ENCODE results near the gene ABCC9.

ABCC9 gene

DNA sequence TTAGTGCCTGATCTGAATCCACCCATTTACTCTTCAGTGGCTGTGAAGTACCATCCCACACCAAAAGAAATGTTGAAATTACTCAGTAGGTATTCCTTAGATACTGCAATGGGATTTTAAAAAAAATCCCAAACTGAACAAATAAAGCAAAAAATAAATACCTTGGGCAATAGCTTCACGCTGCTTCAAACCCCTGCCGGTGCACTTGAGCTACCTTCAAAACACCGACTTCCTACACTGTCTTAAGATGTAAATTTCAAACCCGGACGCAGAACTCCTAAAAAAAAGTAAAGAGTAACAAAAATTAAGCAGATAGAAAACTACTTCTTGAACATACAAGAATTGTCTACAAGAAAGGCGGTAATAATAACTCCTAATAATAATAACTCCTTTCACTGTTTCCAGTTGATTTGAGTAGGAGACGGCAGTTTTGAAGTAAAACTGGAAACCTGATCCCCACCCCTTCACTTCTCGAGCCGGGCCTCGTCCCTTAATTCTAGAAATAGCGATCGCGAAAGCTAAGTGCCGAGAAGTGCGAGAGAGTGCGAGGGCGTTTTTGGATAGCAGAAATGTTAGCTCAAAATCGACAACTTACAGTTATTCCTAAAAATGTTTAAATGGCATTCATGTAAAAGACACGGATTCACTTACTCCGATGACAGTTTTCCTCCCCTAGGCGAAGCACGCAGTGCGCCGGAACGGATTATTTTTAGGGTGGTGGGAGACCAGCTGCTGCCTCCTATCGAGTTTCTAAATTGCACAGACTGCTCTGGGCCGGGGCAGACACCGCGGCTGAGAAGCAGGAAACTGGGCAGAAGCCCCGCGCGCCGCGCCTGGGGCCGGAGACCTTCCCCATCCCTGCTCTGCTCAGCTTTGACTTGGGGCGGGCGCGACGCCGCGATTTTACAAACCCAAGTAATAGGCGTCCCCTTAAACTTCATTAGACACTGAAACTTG, at the start of gene ABCC9:
TSS of gene ABCC9 (minus strand) at position 878 of the 957 bp plus-strand sequence. CDS start 4,752 bp downstream, outside the sequence.
- peaks cover 8% of the 10 kb centered on the region for H3K4me1 Mint-ChIP-seq (ENCODE audit: low read depth)
- H3K27me3 Mint-ChIP-seq (ENCODE audit: low read depth): peaks cover 55% of the 10 kb centered on the region
- no peak for DNase-seq (ENCODE audit: low spot score)
- H3K27ac Mint-ChIP-seq: no peak within 1 kb of the TSS
- H3K4me3 Mint-ChIP-seq: peak within 1 kb of the TSS; percentile 65
- no peaks in the 10 kb centered on the region for H3K36me3 Mint-ChIP-seq (ENCODE audit: low read depth)
- no peaks in the 10 kb centered on the region for H3K9me3 Mint-ChIP-seq

DNA sequence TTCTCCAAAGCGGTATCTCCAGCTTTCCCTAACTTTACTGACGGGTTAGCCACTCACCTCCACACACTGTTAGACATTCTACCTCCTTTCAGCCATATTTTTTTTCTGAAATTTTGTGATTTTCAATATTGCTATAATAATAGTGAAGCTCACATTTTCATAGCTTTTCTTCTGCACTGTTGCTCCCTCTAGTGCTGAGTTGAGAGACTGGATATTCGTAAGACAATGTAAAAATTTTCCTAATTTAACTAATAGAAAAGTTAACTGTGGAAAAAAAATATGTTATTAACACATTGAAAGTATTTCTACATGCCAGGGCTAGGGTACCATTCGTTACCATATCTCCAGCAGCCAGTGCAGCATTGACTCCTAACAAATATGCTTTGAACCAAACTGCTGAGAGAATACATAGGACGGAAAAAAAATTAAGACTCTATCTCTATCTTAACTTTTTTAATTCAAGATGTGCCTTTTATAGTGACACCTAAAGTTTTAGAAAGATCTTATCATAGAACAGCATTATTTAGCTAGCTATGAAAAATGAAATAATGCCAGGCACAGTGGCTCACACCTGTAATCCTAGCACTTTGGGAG, 48.7 kb upstream of the ABCC9 start:
- H3K4me3 Mint-ChIP-seq: no peak overlapping the region
- peaks cover 5% of the 10 kb centered on the region for H3K4me1 Mint-ChIP-seq (ENCODE audit: low read depth)
- H3K36me3 Mint-ChIP-seq (ENCODE audit: low read depth): no peaks in the 10 kb centered on the region
- H3K27ac Mint-ChIP-seq: no peak overlapping the region
- H3K9me3 Mint-ChIP-seq: no peaks in the 10 kb centered on the region
- peaks cover 2% of the 10 kb centered on the region for H3K27me3 Mint-ChIP-seq (ENCODE audit: low read depth)
- DNase-seq (ENCODE audit: low spot score): no peak

DNA sequence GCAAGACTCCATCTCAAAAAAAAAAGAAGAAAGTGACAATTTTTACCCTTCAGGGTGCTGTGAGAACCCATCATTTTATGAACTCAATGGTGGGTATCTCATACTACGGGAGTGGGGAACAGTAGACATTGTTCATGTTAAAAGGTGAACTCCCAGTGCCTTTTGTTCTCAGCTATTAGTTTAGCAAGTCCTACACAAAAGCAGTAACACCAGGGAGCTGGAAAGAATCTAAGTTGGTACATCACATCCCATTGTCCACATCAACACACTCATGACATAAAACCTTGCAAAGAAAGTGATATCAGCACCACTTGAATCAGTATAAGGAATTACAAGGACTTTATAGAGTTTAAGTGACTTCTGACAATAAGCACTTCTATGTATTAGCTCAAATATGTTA, 47.4 kb upstream of the ABCC9 start:
- H3K36me3 Mint-ChIP-seq (ENCODE audit: low read depth): no peaks in the 10 kb centered on the region
- no peak overlapping the region for H3K27ac Mint-ChIP-seq
- H3K9me3 Mint-ChIP-seq: no peaks in the 10 kb centered on the region
- peaks cover 2% of the 10 kb centered on the region for H3K27me3 Mint-ChIP-seq (ENCODE audit: low read depth)
- no peak for DNase-seq (ENCODE audit: low spot score)
- peaks cover 5% of the 10 kb centered on the region for H3K4me1 Mint-ChIP-seq (ENCODE audit: low read depth)
- no peak overlapping the region for H3K4me3 Mint-ChIP-seq

DNA sequence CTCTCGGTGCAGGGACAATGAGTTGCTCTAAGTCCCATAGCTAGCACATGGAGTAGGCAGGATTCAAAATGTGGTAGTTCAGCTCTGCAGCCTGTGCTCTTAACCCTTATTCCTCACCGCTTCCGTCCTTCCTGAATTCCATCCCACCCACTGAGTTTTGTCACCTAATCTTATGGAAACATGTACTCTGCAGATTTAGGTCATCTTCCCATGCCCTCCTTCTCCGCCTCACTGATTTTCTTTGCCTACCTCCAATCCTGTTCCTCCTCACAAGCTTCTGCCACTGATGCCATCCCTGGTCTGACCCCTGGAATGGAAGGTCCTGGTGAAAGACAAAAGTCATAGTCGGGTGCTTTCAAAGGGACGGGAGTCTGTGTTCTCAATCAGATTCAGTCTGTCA, 46.5 kb upstream of the ABCC9 start:
- no peaks in the 10 kb centered on the region for H3K36me3 Mint-ChIP-seq (ENCODE audit: low read depth)
- no peak for DNase-seq (ENCODE audit: low spot score)
- H3K4me1 Mint-ChIP-seq (ENCODE audit: low read depth): peaks cover 3% of the 10 kb centered on the region
- no peak overlapping the region for H3K4me3 Mint-ChIP-seq
- no peaks in the 10 kb centered on the region for H3K9me3 Mint-ChIP-seq
- H3K27ac Mint-ChIP-seq: no peak overlapping the region
- H3K27me3 Mint-ChIP-seq (ENCODE audit: low read depth): peaks cover 2% of the 10 kb centered on the region

DNA sequence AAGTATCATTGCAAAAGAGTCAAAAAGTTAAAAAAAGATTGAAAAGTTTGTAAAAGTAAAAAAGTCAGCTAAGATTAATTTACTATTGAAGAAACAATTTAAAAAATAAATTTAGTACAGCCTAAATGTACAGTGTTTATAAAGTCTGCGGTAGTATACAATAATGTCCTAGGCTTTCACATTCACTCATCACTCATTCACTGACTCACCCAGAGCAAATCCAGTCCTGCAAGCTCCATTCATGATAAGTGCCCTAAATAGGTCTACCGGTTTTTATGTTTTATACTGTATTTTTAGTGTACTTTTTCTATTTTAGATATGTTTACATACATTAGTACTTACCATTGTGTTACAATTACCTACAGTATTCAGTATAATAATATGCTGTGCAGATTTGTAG, 43.9 kb upstream of the ABCC9 start:
- no peak overlapping the region for H3K4me3 Mint-ChIP-seq
- H3K36me3 Mint-ChIP-seq (ENCODE audit: low read depth): no peaks in the 10 kb centered on the region
- H3K27ac Mint-ChIP-seq: no peak overlapping the region
- peaks cover 3% of the 10 kb centered on the region for H3K27me3 Mint-ChIP-seq (ENCODE audit: low read depth)
- no peaks in the 10 kb centered on the region for H3K9me3 Mint-ChIP-seq
- DNase-seq (ENCODE audit: low spot score): no peak
- no peaks in the 10 kb centered on the region for H3K4me1 Mint-ChIP-seq (ENCODE audit: low read depth)

DNA sequence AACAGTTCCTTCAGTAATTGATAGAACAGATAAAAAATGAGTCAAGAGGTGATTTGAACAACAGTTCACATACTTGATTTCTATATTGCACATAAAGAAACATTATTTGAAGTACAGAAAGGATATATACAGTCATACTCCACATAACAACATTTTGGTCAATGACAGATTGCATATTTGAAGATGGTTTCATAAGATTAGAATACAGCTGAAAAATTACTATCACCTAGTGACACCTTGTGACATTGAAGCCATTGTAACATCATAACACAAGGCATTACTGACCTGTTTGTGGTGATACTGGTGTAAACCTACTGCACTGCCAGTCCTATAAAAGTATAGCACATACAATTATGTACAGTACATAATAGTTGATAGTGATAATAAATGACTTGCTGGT, 43.1 kb upstream of the ABCC9 start:
- no peak for DNase-seq (ENCODE audit: low spot score)
- H3K4me3 Mint-ChIP-seq: no peak overlapping the region
- H3K27me3 Mint-ChIP-seq (ENCODE audit: low read depth): peaks cover 8% of the 10 kb centered on the region
- no peaks in the 10 kb centered on the region for H3K36me3 Mint-ChIP-seq (ENCODE audit: low read depth)
- no peaks in the 10 kb centered on the region for H3K4me1 Mint-ChIP-seq (ENCODE audit: low read depth)
- no peaks in the 10 kb centered on the region for H3K9me3 Mint-ChIP-seq
- no peak overlapping the region for H3K27ac Mint-ChIP-seq

DNA sequence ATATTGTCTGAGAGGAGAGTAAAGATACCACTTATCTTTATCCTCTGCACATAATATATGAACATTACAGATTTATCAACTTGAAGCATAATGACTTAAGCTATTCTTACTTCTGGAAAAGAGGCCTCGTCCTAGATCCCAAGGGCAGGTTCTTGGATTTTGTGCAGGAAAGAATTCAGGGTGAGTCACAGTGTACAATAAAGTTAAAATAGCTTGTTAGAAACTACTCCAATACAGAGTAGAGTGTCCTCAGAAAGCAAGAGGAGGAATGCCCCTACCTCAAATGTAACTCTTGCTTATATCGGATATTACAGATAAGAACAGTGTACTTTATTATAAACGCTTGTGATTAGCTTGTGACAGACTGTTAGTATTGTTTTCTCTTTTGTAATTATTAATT, 41.9 kb upstream of the ABCC9 start:
- no peak overlapping the region for H3K4me3 Mint-ChIP-seq

DNA sequence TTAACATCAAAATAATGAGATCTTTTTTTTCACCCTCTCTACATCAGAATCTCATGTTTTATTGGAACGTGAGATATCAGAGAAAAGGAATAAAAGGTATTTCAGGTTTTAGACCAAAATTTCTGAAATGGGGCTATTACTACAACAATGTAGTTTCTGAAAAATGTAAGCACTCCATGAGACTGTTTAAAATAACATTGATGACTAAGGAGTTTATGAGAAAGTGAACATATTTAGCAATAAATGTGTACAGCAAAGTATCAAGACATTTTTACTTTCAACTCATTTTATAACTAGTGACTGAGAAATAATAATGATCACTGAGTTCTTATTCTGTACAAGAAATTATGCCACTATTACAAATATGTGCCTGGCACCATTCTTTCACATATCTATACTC, 39.3 kb upstream of the ABCC9 start:
- Mint-ChIP-seq H3K27me3 (ENCODE audit: low read depth) (peaks cover 9% of the 10 kb centered on the region), H3K9me3 (no peaks in the 10 kb centered on the region), H3K4me1 (ENCODE audit: low read depth) (no peaks in the 10 kb centered on the region), H3K36me3 (ENCODE audit: low read depth) (no peaks in the 10 kb centered on the region), H3K27ac (no peak overlapping the region), H3K4me3 (no peak overlapping the region)
- DNase-seq (ENCODE audit: low spot score): no peak

More for the DNA sequence above, 41.9 kb upstream of the ABCC9 start:
- Mint-ChIP-seq H3K36me3 (ENCODE audit: low read depth) (no peaks in the 10 kb centered on the region), H3K9me3 (no peaks in the 10 kb centered on the region), H3K27me3 (ENCODE audit: low read depth) (peaks cover 11% of the 10 kb centered on the region), H3K27ac (no peak overlapping the region), H3K4me1 (ENCODE audit: low read depth) (no peaks in the 10 kb centered on the region)
- DNase-seq (ENCODE audit: low spot score): no peak

DNA sequence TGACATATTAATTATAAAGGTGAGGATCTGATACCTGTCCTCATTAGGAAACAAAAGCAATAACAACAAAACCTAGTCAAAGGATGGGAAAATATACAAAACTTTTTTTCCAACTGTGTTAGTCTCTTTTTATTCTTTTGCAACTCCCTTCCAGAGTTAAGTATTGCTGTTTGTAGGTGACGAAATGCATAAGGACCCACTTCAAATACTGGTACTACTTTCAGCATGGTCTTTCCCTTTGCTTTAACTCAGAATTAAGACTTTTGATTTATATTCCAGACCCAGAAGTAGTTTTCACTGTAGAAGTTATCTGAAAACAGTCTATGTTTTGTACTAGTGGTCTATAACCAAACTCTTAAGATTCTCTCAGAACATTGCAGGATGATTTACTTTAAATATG, 34.1 kb upstream of the ABCC9 start:
- Mint-ChIP-seq H3K9me3 (no peaks in the 10 kb centered on the region), H3K36me3 (ENCODE audit: low read depth) (no peaks in the 10 kb centered on the region), H3K4me1 (ENCODE audit: low read depth) (no peaks in the 10 kb centered on the region), H3K27ac (no peak overlapping the region), H3K4me3 (no peak overlapping the region), H3K27me3 (ENCODE audit: low read depth) (peaks cover 9% of the 10 kb centered on the region)
- DNase-seq (ENCODE audit: low spot score): no peak

DNA sequence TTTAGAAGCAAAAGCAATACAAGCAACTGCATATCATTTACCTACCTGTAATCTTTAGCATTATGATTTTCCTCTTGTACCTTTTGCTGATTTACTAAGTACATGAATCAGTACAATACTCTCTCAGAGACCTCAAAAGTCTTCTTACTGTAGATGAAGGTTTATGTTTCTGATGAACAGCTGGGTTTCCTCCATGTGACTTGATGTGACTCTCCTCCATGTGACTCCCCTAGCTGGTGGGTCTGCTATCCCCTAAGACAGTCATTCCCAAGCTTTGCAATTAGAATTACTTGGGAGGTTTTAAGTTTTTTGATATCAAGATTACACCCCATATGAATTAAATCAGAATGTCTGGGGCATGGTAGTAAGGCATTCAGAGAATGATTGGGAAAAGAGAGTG, 32.0 kb upstream of the ABCC9 start:
- Mint-ChIP-seq H3K4me3 (no peak overlapping the region), H3K27ac (no peak overlapping the region), H3K27me3 (ENCODE audit: low read depth) (no peaks in the 10 kb centered on the region), H3K4me1 (ENCODE audit: low read depth) (no peaks in the 10 kb centered on the region), H3K36me3 (ENCODE audit: low read depth) (no peaks in the 10 kb centered on the region), H3K9me3 (no peaks in the 10 kb centered on the region)
- no peak for DNase-seq (ENCODE audit: low spot score)

DNA sequence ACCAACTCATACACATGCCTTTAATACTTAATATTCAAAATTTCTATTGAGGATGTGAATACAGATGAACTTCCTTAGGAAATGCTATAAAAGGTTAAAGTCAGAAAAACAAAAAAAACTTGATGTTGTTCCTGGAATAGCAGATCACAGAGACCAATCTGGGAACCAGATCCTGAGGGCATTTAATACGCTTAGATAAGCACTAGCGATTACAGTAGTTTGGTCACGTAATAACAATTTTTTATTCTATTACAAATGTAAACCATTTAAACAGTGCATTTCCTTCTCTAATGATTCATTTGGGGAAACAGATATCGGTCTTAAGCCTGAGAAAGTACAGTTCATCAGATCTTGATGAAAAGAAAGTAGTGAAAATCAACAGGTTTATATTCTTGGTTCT, 30.8 kb upstream of the ABCC9 start:
- Mint-ChIP-seq H3K36me3 (ENCODE audit: low read depth) (no peaks in the 10 kb centered on the region), H3K27ac (no peak overlapping the region), H3K4me1 (ENCODE audit: low read depth) (no peaks in the 10 kb centered on the region), H3K9me3 (no peaks in the 10 kb centered on the region), H3K4me3 (no peak overlapping the region), H3K27me3 (ENCODE audit: low read depth) (no peaks in the 10 kb centered on the region)
- DNase-seq (ENCODE audit: low spot score): no peak

DNA sequence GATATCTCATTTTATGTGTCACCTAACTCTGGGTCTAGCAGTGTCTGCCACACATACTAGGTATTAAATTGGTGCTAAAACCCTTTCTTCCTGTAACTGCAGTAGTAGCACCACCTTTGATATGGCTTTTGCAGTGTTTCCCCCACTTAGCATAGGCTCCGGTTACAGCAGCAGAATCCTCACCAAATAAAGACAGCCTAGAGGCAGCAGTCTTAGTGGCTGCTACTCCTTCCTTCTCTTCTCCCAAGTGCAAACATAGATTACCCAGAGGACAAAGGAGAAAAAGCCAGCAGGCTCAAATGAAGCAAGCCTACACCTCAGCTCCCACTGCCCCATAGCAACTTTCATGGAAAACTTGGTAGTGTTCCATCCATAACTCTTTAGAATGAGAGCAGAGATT, 30.1 kb upstream of the ABCC9 start:
- DNase-seq (ENCODE audit: low spot score): no peak
- H3K27me3 Mint-ChIP-seq (ENCODE audit: low read depth): no peaks in the 10 kb centered on the region
- H3K36me3 Mint-ChIP-seq (ENCODE audit: low read depth): no peaks in the 10 kb centered on the region
- no peaks in the 10 kb centered on the region for H3K9me3 Mint-ChIP-seq
- H3K4me3 Mint-ChIP-seq: no peak overlapping the region
- H3K4me1 Mint-ChIP-seq (ENCODE audit: low read depth): no peaks in the 10 kb centered on the region
- H3K27ac Mint-ChIP-seq: no peak overlapping the region

DNA sequence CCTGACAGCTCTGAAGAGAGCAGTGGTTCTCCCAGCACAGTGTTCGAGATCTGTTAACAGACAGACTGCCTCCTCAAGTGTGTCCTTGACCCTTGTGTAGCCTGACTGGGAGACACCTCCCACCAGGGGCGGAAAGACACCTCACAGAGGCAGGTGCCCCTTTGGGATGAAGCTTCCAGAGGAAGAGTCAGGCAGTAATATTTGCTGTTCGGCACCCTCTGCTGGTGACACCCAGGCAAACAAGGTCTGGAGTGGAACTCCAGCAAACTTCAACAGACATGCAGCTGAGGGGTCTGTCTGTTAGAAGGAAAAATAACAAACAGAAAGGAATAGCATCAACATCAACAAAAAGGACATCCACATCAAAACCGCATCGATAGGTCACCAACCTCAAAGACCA, 21.6 kb upstream of the ABCC9 start:
- no peak overlapping the region for H3K4me3 Mint-ChIP-seq
- H3K36me3 Mint-ChIP-seq (ENCODE audit: low read depth): no peaks in the 10 kb centered on the region

DNA sequence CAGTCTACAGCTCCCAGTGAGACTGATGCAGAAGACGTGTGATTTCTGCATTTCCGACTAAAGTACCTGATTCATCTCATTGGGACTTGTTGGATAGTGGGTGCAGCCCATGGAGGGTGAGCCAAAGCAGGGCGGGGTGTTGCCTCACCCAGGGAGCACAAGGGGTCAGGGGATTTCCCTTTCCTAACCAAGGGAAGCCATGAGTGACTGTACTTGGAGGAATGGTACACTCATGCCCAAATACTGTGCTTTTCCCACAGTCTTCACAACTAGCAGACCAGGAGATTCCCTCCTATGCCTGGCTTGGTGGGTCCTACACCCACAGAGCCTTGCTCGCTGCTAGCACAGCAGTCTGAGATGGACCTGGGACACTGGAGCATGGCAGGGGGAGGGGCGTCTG, 21.0 kb upstream of the ABCC9 start:
- no peaks in the 10 kb centered on the region for H3K36me3 Mint-ChIP-seq (ENCODE audit: low read depth)
- no peak overlapping the region for H3K4me3 Mint-ChIP-seq

More for the DNA sequence above, 21.6 kb upstream of the ABCC9 start:
- no peak for DNase-seq (ENCODE audit: low spot score)
- Mint-ChIP-seq H3K27me3 (ENCODE audit: low read depth) (no peaks in the 10 kb centered on the region), H3K9me3 (no peaks in the 10 kb centered on the region), H3K4me1 (ENCODE audit: low read depth) (no peaks in the 10 kb centered on the region), H3K27ac (no peak overlapping the region)

More for the DNA sequence above, 21.0 kb upstream of the ABCC9 start:
- no peaks in the 10 kb centered on the region for H3K4me1 Mint-ChIP-seq (ENCODE audit: low read depth)
- H3K27me3 Mint-ChIP-seq (ENCODE audit: low read depth): no peaks in the 10 kb centered on the region
- no peak overlapping the region for H3K27ac Mint-ChIP-seq
- DNase-seq (ENCODE audit: low spot score): no peak
- no peaks in the 10 kb centered on the region for H3K9me3 Mint-ChIP-seq
